DND-41 (cell line): Measurements from ENCODE around the gene ABHD1.

Experiments used
- EZH2 ChIP-seq: IDR thresholded peaks from 3 replicates; pipeline ENCODE4 v1.6.1; 2012; ENCODE audit warnings: borderline replicate concordance, low read depth, mild to moderate bottlenecking, moderate library complexity, low read length, inconsistent platforms; ENCODE audit not compliant: severe bottlenecking
- TF ChIP-seq, protein P1 (sequence below): IDR thresholded peaks from 2 replicates; pipeline ENCODE4 v1.5.1; 2012; ENCODE audit warnings: borderline replicate concordance, low read length, moderate library complexity, mild to moderate bottlenecking; ENCODE audit not compliant: poor library complexity, severe bottlenecking; ENCODE audit errors: extremely low read depth

- TF ChIP-seq, protein P1, sequence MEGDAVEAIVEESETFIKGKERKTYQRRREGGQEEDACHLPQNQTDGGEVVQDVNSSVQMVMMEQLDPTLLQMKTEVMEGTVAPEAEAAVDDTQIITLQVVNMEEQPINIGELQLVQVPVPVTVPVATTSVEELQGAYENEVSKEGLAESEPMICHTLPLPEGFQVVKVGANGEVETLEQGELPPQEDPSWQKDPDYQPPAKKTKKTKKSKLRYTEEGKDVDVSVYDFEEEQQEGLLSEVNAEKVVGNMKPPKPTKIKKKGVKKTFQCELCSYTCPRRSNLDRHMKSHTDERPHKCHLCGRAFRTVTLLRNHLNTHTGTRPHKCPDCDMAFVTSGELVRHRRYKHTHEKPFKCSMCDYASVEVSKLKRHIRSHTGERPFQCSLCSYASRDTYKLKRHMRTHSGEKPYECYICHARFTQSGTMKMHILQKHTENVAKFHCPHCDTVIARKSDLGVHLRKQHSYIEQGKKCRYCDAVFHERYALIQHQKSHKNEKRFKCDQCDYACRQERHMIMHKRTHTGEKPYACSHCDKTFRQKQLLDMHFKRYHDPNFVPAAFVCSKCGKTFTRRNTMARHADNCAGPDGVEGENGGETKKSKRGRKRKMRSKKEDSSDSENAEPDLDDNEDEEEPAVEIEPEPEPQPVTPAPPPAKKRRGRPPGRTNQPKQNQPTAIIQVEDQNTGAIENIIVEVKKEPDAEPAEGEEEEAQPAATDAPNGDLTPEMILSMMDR, result no peak
- no peak for TF ChIP-seq EZH2
Measured at GRCh38 chr2:27097341-27097740, 26.3 kb upstream of the ABHD1 start.
